HepG2 (cell line): Measurements from ENCODE around the gene FOXN3. TPM values are rescaled to one million over a fixed set of nuclear protein-coding genes. Genes with fewer than 3 reads are reported as not detected.

ENCODE experiments used
- AKNA ChIP-seq: sonication (generic); formaldehyde crosslinking; IDR thresholded peaks from 2 replicates; pipeline ENCODE4 v1.4.0; 2020; ENCODE audit warnings: missing genetic modification reagents, borderline replicate concordance
- ATF4 ChIP-seq, 2 experiments: fragments of 450-650 bp in 1 of 2; sonication (generic) in 1 of 2; formaldehyde crosslinking; IDR thresholded peaks; 2 replicates each; pipeline versions ENCODE4 v1.5.0 to v1.8.0; 2020 to 2022; ENCODE audit warnings: mild to moderate bottlenecking in 1 of 2, missing genetic modification reagents in 1 of 2
- ATF6 ChIP-seq: sonication (generic); formaldehyde crosslinking; conservative IDR thresholded peaks from 2 replicates; pipeline ENCODE4 v1.4.0; 2020; ENCODE audit warnings: missing genetic modification reagents
- DZIP1 ChIP-seq: sonication (generic); formaldehyde crosslinking; IDR thresholded peaks from 2 replicates; pipeline ENCODE4 v1.5.0; 2020; ENCODE audit warnings: mild to moderate bottlenecking, missing genetic modification reagents
- ETS1 ChIP-seq: sonication (generic); formaldehyde crosslinking; IDR thresholded peaks from 2 replicates; pipeline ENCODE4 v1.4.0; 2020; ENCODE audit warnings: missing genetic modification reagents
- HNF1B ChIP-seq: sonication (generic); formaldehyde crosslinking; IDR thresholded peaks from 2 replicates; pipeline ENCODE4 v1.5.1; 2020; ENCODE audit warnings: mild to moderate bottlenecking, moderate library complexity, missing genetic modification reagents
- JUNB ChIP-seq: sonication (generic); formaldehyde crosslinking; IDR thresholded peaks from 2 replicates; pipeline ENCODE4 v1.8.0; 2022; ENCODE audit warnings: missing genetic modification reagents, mild to moderate bottlenecking, borderline replicate concordance
- NR2F2 ChIP-seq: IDR thresholded peaks from 2 replicates; pipeline ENCODE4 v1.6.1; 2012; ENCODE audit warnings: low read depth, inconsistent platforms, borderline replicate concordance
- RARA ChIP-seq: IDR thresholded peaks from 2 replicates; pipeline ENCODE4 v1.6.1; 2016; ENCODE audit warnings: missing genetic modification reagents, missing compliant biosample characterization
- REPIN1 ChIP-seq: sonication (generic); formaldehyde crosslinking; IDR thresholded peaks from 2 replicates; pipeline ENCODE4 v1.8.0; 2022; ENCODE audit warnings: missing genetic modification reagents, low read depth, mild to moderate bottlenecking, borderline replicate concordance
- SRF ChIP-seq: IDR thresholded peaks from 2 replicates; pipeline ENCODE4 v1.6.1; 2011; ENCODE audit warnings: mild to moderate bottlenecking, low read depth, low read length, moderate library complexity
- ZEB1 ChIP-seq: IDR thresholded peaks from 2 replicates; pipeline ENCODE4 v1.6.1; 2012; ENCODE audit warnings: mild to moderate bottlenecking, low read depth, inconsistent platforms; ENCODE audit not compliant: insufficient replicate concordance
- ZNF264 ChIP-seq: sonication (generic); formaldehyde crosslinking; IDR thresholded peaks from 2 replicates; pipeline ENCODE4 v1.4.0; 2020; ENCODE audit warnings: missing genetic modification reagents
- ZNF629 ChIP-seq: sonication (generic); formaldehyde crosslinking; conservative IDR thresholded peaks from 2 replicates; pipeline ENCODE4 v1.5.0; 2020; ENCODE audit warnings: missing genetic modification reagents
- ZNF678 ChIP-seq: sonication (generic); formaldehyde crosslinking; IDR thresholded peaks from 2 replicates; pipeline ENCODE4 v1.4.0; 2020; ENCODE audit warnings: mild to moderate bottlenecking, missing genetic modification reagents
- ZNF713 ChIP-seq: sonication (generic); formaldehyde crosslinking; IDR thresholded peaks from 2 replicates; pipeline ENCODE4 v1.4.0; 2020; ENCODE audit warnings: mild to moderate bottlenecking, missing genetic modification reagents
- polyA plus RNA-seq, 8 experiments: library from polyadenylated mRNA; depleted of rRNA in 3 of 8; stranded (reverse) in 7 of 8; unstranded in 1 of 8; fragments of >200 nt; fragmentation: Illumina TruSeq in 4 of 8; extraction: Trizol in 4 of 8; gene quantifications; 2 replicates each; pipeline versions ENCODE4 v1.2.1 to v1.2.3, GENCODE V29; 2011 to 2016; ENCODE audit warnings: low read depth in 4 of 8, missing spikeins in 1 of 8, mixed read lengths in 1 of 8; ENCODE audit not compliant: insufficient read depth in 1 of 8
- total RNA-seq, 5 experiments: library from RNA; depleted of rRNA; stranded (reverse); fragments of >200 nt; fragmentation: Illumina TruSeq; extraction: Trizol; gene quantifications; 2 replicates each; pipeline ENCODE4 v1.2.3, GENCODE V29; 2016; ENCODE audit warnings: low read depth in 1 of 5

The FOXN3 gene
- total and polyA plus RNA-seq, 2 of the 13 experiments (the other 11 are each of a cell fraction or from before 2014, with no cell fraction given), result 32.4 to 70.2 TPM

GRCh38 chr14:89391123-89391522 is 25.9 kb downstream of the FOXN3 start (continued):
- TF ChIP-seq ATF4 (CRISPR knock-in tag; IDR thresholded peaks at IDR 0.05) (no peak), ZNF629 (0 out of 2 replicates have a peak, but pooled peaks have one; percentile 24), DZIP1 (CRISPR knock-in tag) (no peak), NR2F2 (no peak), ATF6 (CRISPR knock-in tag) (no peak), ZNF264 (CRISPR knock-in tag) (no peak), ZNF713 (CRISPR knock-in tag) (no peak), REPIN1 (CRISPR knock-in tag) (peak; percentile 69; the same call in 1 of the 2 replicates), RARA (CRISPR knock-in tag) (peak; percentile 85), SRF (no peak), ETS1 (CRISPR knock-in tag) (no peak), ZEB1 (no peak), JUNB (CRISPR knock-in tag) (peak; percentile 93), HNF1B (CRISPR knock-in tag) (peak; percentile 46; the same call in 1 of the 2 replicates), AKNA (CRISPR knock-in tag) (no peak), ZNF678 (CRISPR knock-in tag) (no peak)
